ENCODE data around the gene DAAM2. TPM values are rescaled to one million over a fixed set of nuclear protein-coding genes. Genes with fewer than 3 reads are reported as not detected.

The DAAM2 gene
- total and polyA plus RNA-seq, 9 of the 15 experiments (the other 6 are each of a cell fraction or from before 2014, with no cell fraction given), result 0.01 to 0.07 TPM; not detected in 7

GRCh38 chr6:39941820-39942219 is 149.6 kb downstream of the DAAM2 start (continued):
- peak; percentile 96 for TF ChIP-seq MGA (IDR thresholded peaks at IDR 0.05)
- TF ChIP-seq MCM5 (IDR thresholded peaks at IDR 0.05; ENCODE audit: low read depth), result no peak
- TF ChIP-seq RAD21 (CRISPR knock-in tag; conservative IDR thresholded peaks at IDR 0.05 in 1 of 2, IDR thresholded peaks at IDR 0.05 in 1 of 2), result no peak; a peak in 1 of 4 replicates
- TF ChIP-seq NR2C2 (CRISPR knock-in tag; IDR thresholded peaks at IDR 0.05), result no peak
- peak; percentile 75 for TF ChIP-seq NR2C2 (tag; IDR thresholded peaks at IDR 0.05)
- no peak for TF ChIP-seq CCAR2 (IDR thresholded peaks at IDR 0.05; ENCODE audit: low read depth, low read length)
- 0 out of 2 replicates have a peak, but pooled peaks have one; percentile 36 for TF ChIP-seq ZNF766 (CRISPR knock-in tag; conservative IDR thresholded peaks at IDR 0.05)
- TF ChIP-seq RCOR1 (IDR thresholded peaks at IDR 0.05; ENCODE audit: borderline replicate concordance in 1 of 2, low read depth in 2 of 2, low read length in 2 of 2), result no peak
